DND-41 (cell line): ENCODE results near the gene NPTN.

Experiments
- EZH2 ChIP-seq: IDR thresholded peaks from 3 replicates; pipeline ENCODE4 v1.6.1; 2012; ENCODE audit warnings: borderline replicate concordance, low read depth, mild to moderate bottlenecking, moderate library complexity, low read length, inconsistent platforms; ENCODE audit not compliant: severe bottlenecking
- TF ChIP-seq, protein P1 (sequence below): IDR thresholded peaks from 2 replicates; pipeline ENCODE4 v1.5.1; 2012; ENCODE audit warnings: borderline replicate concordance, low read length, moderate library complexity, mild to moderate bottlenecking; ENCODE audit not compliant: poor library complexity, severe bottlenecking; ENCODE audit errors: extremely low read depth

DNA sequence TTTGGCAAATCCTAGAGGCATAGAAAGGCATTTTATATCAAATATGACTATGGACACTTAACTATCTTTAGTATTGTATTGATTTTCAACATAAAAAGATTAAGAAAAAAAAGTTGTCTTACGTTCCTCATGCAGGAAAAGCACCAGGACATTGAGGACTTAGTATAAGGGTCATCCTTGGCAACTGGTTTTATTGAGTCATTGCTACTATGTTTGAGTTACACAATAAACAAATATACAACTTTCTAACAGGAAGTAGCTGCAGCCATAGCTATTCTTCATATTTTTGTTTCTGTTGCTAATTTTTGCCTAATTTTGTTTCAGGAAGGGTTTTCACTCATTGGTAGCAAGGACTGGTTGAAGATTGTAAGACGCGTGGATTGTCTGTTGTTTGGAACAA is 93.0 kb downstream of the NPTN start:
- TF ChIP-seq, protein P1, sequence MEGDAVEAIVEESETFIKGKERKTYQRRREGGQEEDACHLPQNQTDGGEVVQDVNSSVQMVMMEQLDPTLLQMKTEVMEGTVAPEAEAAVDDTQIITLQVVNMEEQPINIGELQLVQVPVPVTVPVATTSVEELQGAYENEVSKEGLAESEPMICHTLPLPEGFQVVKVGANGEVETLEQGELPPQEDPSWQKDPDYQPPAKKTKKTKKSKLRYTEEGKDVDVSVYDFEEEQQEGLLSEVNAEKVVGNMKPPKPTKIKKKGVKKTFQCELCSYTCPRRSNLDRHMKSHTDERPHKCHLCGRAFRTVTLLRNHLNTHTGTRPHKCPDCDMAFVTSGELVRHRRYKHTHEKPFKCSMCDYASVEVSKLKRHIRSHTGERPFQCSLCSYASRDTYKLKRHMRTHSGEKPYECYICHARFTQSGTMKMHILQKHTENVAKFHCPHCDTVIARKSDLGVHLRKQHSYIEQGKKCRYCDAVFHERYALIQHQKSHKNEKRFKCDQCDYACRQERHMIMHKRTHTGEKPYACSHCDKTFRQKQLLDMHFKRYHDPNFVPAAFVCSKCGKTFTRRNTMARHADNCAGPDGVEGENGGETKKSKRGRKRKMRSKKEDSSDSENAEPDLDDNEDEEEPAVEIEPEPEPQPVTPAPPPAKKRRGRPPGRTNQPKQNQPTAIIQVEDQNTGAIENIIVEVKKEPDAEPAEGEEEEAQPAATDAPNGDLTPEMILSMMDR, result no peak
- no peak for TF ChIP-seq EZH2
